ENCODE data around the gene SLC4A1. TPM values are rescaled to one million over a fixed set of nuclear protein-coding genes. Genes with fewer than 3 reads are reported as not detected.
A peak's percentile ranks its signal among the peaks of the same experiment; 100 is the strongest.

Gene SLC4A1
- polyA plus RNA-seq, 4 donors = 1.3 TPM; not detected in 3

DNA sequence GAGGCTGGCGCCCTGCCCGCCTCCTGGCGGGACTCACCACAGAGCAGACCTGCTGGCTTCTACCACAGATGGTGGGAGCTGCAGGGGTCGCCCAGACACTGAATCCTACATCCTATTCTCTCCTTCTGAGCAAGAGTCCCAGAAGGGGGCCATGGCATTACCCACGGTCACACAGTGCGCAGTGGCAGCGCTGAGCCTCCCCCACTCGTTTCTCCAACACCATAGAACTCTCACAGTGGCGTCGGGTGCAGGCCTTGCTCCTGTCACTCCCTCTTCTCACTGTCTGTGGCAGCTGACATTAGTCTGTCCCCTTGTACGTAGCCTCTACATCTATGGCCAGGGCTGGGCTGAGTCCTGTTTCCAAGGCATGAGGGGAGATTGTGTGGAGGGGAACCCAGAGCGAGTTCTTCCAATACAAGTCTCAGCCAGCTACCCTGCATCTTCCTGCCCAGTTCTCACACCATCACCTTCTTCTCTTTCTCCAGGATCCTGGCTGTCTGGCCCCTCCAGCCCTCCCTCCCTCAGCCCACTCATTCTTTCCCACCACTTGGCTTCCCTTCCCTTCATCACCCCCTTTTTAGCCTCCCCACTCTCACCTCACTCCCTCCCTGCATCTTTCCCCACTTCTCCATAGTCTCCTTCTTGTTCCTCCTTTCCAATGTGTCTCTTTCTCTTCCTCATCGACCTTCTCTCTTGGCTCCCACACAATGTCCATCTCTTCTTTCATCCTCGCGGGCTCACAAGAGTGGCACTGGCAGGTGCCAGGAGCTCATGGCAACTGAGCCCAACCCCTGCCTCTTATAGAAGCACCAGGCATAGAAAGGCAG is 54.3 kb downstream of the SLC4A1 start:
- FAIRE-seq (no peak), DNase-seq (no peak)
- no peak overlapping the region for H3K27ac ChIP-seq (ENCODE audit: low read depth in 1 of 3, low read length in 2 of 3)
- 88 to 91% (median 89%) methylated on average over 15 of the region's 15 CpGs for WGBS, 3 donors
- H3K4me3 ChIP-seq (ENCODE audit: low read depth in 1 of 3, low read length in 3 of 3) = no peak overlapping the region
- H3K4me1 ChIP-seq (ENCODE audit: control insufficient read depth in 3 of 3, insufficient read depth in 2 of 3, low read depth in 1 of 3, low read length in 2 of 3) = peaks cover 5 to 19% (median 10%) of the 10 kb centered on the region in 3 donors
- no peaks in the 10 kb centered on the region for H3K9me3 ChIP-seq (ENCODE audit: control insufficient read depth in 2 of 2, insufficient read depth in 1 of 2, low read depth in 1 of 2, low read length in 1 of 2)
- no peaks in the 10 kb centered on the region for H3K27me3 ChIP-seq (ENCODE audit: control insufficient read depth in 3 of 3, insufficient read depth in 3 of 3, low read length in 3 of 3)
- H3K36me3 ChIP-seq (ENCODE audit: control insufficient read depth in 3 of 3, insufficient read depth in 2 of 3, low read depth in 1 of 3, low read length in 3 of 3) = peaks cover 10 to 92% (median 20%) of the 10 kb centered on the region in 3 donors

- Histone ChIP-seq H3K4me1 (ENCODE audit: control insufficient read depth in 3 of 3, insufficient read depth in 2 of 3, low read depth in 1 of 3, low read length in 2 of 3) (peaks cover 1 to 14% (median 8%) of the 10 kb centered on the region in 3 donors), H3K36me3 (ENCODE audit: control insufficient read depth in 3 of 3, insufficient read depth in 2 of 3, low read depth in 1 of 3, low read length in 3 of 3) (peaks cover 12 to 96% (median 23%) of the 10 kb centered on the region in 3 donors)
- 77 to 82% (median 82%) methylated on average over 27 to 31 of the region's 31 CpGs for WGBS, 3 donors
Observed at GRCh38 chr17:44212507-44213402, 55.2 kb downstream of the SLC4A1 start.

DNA sequence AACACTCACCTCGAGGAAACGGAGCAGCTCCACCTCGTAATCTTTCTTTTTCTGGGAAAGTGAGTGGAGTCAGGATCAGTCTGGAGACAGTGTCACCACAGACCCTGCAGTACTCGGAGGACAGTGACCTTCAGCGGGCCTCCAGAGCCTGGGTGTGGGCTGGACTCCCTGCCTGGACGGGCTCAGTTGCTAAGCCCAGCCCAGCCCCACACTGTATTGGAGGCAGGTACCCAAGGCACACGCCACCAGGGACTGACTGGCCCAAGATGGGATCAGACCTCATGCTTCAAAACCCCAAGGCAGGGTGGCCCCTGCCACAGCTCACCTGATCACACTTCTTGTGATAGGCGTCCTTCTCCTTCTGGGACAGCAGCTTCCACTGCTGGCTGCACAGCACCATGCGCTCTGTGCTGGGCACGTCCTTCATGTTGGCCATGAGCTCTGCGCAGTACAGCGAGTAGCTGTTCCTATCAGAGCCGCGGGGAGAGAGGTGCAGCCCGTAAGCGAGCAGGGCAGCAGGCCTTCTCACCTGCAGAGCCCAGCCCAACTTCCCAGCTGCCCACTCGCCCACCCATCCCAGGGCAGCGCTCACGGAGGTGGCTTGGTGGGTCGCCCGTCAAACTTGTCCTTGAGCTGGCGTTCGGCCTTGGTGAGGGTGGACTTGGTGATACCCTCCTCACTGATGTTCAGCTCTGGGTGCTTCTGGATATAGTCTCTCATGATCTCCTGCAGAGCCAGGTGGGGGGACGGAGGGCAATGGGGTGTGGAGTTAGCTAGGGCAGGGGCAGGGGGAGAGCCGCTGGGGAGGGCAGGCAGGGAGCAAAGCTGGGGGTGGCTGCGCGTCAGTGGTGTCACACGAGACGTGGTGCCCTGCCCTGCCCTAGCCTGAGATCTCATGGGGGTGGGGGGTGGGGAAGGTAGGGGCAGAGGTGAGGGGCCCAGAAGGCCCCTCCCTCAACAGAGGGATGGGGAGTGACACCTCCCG is 56.4 kb downstream of the SLC4A1 start:
- FAIRE-seq = no peak
- no peaks in the 10 kb centered on the region for H3K9me3 ChIP-seq (ENCODE audit: control insufficient read depth in 2 of 2, insufficient read depth in 1 of 2, low read depth in 1 of 2, low read length in 1 of 2)
- DNase-seq = no peak
- WGBS, 3 donors = 90 to 92% (median 90%) methylated on average over 28 to 30 of the region's 30 CpGs
- no peak overlapping the region for H3K4me3 ChIP-seq (ENCODE audit: low read depth in 1 of 3, low read length in 3 of 3)
- peaks cover 0 to 8% (median 0%) of the 10 kb centered on the region in 3 donors for H3K4me1 ChIP-seq (ENCODE audit: control insufficient read depth in 3 of 3, insufficient read depth in 2 of 3, low read depth in 1 of 3, low read length in 2 of 3)
- no peaks in the 10 kb centered on the region for H3K27me3 ChIP-seq (ENCODE audit: control insufficient read depth in 3 of 3, insufficient read depth in 3 of 3, low read length in 3 of 3)
- H3K36me3 ChIP-seq (ENCODE audit: control insufficient read depth in 3 of 3, insufficient read depth in 2 of 3, low read depth in 1 of 3, low read length in 3 of 3) = peaks cover 22 to 96% (median 25%) of the 10 kb centered on the region in 3 donors
- no peak overlapping the region for H3K27ac ChIP-seq (ENCODE audit: low read depth in 1 of 3, low read length in 2 of 3)

More at GRCh38 chr17:44212507-44213402, 55.2 kb downstream of the SLC4A1 start:
- Histone ChIP-seq H3K27me3 (ENCODE audit: control insufficient read depth in 3 of 3, insufficient read depth in 3 of 3, low read length in 3 of 3) (no peaks in the 10 kb centered on the region), H3K4me3 (ENCODE audit: low read depth in 1 of 3, low read length in 3 of 3) (no peak overlapping the region), H3K27ac (ENCODE audit: low read depth in 1 of 3, low read length in 2 of 3) (no peak overlapping the region), H3K9me3 (ENCODE audit: control insufficient read depth in 2 of 2, insufficient read depth in 1 of 2, low read depth in 1 of 2, low read length in 1 of 2) (no peaks in the 10 kb centered on the region)
- FAIRE-seq = no peak
- no peak for DNase-seq

DNA sequence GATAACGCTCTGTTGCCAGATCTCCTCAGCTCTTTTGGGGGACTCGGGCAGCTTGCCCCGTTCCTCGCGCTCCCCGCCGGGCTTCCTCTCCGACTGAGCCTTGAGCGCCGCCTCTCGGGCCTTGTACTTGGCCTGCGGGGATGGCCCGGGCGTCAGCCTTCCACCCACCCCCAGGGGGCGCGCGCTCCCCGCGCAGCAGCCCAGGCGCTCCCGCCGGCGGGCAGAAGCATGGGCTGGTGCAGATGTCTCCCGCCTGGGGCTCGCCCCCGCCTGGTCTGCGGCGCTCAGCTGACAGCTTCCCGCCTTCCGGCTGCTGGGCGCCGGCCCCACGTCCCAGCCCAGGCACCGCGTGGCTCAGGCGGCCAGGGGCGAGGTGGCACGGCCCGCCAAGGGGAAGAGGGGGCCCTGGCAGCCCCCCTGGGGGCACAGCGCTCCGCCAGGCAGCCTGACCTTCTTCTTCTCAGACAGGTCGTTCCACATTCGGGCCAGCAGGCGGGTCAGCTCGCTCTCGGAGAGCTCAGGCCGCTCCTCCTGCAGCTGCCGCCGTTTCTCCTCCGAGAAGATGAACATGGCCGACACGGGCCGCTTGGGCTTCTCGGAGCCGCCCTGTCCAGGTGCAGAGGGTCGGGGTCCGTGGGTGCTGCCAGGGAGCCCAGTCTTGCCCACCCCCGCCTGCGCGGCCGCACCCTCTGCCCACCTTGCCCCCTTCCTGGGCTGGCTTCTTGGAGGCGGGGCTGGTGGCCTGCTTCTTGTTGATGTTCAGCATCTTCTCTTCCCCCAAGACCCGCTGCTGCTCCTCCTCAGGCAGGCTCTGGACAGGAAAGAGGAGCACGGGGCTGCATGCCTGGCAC is 57.4 kb downstream of the SLC4A1 start:
- FAIRE-seq = no peak
- Histone ChIP-seq H3K9me3 (ENCODE audit: control insufficient read depth in 2 of 2, insufficient read depth in 1 of 2, low read depth in 1 of 2, low read length in 1 of 2) (no peaks in the 10 kb centered on the region), H3K27ac (ENCODE audit: low read depth in 1 of 3, low read length in 2 of 3) (peak overlapping the region in 1 of 3 donors; percentile 36), H3K4me1 (ENCODE audit: control insufficient read depth in 3 of 3, insufficient read depth in 2 of 3, low read depth in 1 of 3, low read length in 2 of 3) (peaks cover 0 to 8% (median 0%) of the 10 kb centered on the region in 3 donors), H3K36me3 (ENCODE audit: control insufficient read depth in 3 of 3, insufficient read depth in 2 of 3, low read depth in 1 of 3, low read length in 3 of 3) (peaks cover 20 to 97% (median 22%) of the 10 kb centered on the region in 3 donors), H3K27me3 (ENCODE audit: control insufficient read depth in 3 of 3, insufficient read depth in 3 of 3, low read length in 3 of 3) (no peaks in the 10 kb centered on the region), H3K4me3 (ENCODE audit: low read depth in 1 of 3, low read length in 3 of 3) (no peak overlapping the region)
- DNase-seq = peak; percentile 82 to 92
- 29 to 35% (median 29%) methylated on average over 53 to 64 of the region's 64 CpGs for WGBS, 3 donors

DNA sequence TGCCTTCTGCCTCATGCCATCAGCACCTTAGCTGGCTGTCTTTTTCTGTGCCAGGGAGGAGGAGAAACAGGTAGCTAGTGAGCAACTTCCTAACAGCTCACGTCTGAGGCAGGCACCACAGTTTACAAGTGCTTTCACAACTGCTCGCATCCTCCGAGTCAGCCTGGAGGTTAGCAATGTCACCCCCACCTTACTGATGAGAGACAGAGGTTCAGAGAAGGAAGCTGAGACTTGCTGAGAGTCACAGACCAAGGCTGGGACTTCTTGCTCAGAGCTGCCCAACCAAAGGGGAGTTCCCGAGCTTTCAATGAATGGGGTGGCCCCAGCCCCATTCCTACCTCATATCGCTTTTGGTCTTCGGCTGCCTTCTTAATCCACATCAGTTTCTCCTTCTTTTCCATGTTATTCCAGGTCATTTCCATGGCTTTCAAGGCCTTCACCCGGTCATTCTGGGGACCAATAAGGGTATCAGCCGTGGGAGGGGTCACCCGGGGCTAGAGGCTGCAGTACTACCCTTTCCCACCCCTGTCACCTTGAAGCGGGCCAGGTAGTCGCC is 58.1 kb downstream of the SLC4A1 start:
- H3K27ac ChIP-seq (ENCODE audit: low read depth in 1 of 3, low read length in 2 of 3) = peak overlapping the region in 1 of 3 donors; percentile 36
- FAIRE-seq (no peak), DNase-seq (peak in 1 of 2 donors; percentile 34)
- peaks cover 0 to 8% (median 0%) of the 10 kb centered on the region in 3 donors for H3K4me1 ChIP-seq (ENCODE audit: control insufficient read depth in 3 of 3, insufficient read depth in 2 of 3, low read depth in 1 of 3, low read length in 2 of 3)
- H3K27me3 ChIP-seq (ENCODE audit: control insufficient read depth in 3 of 3, insufficient read depth in 3 of 3, low read length in 3 of 3) = no peaks in the 10 kb centered on the region
- 62 to 74% (median 68%) methylated on average over 11 of the region's 11 CpGs for WGBS, 3 donors
- peaks cover 15 to 90% (median 22%) of the 10 kb centered on the region in 3 donors for H3K36me3 ChIP-seq (ENCODE audit: control insufficient read depth in 3 of 3, insufficient read depth in 2 of 3, low read depth in 1 of 3, low read length in 3 of 3)
- no peak overlapping the region for H3K4me3 ChIP-seq (ENCODE audit: low read depth in 1 of 3, low read length in 3 of 3)
- H3K9me3 ChIP-seq (ENCODE audit: control insufficient read depth in 2 of 2, insufficient read depth in 1 of 2, low read depth in 1 of 2, low read length in 1 of 2) = no peaks in the 10 kb centered on the region

GRCh38 chr17:44207743-44208142 is 60.2 kb downstream of the SLC4A1 start:
- DNase-seq (no peak), FAIRE-seq (no peak)
- H3K4me3 ChIP-seq (ENCODE audit: low read depth in 1 of 3, low read length in 3 of 3) = no peak overlapping the region
- 88 to 91% (median 90%) methylated on average over 5 of the region's 5 CpGs for WGBS, 3 donors
- peaks cover 10 to 69% (median 22%) of the 10 kb centered on the region in 3 donors for H3K36me3 ChIP-seq (ENCODE audit: control insufficient read depth in 3 of 3, insufficient read depth in 2 of 3, low read depth in 1 of 3, low read length in 3 of 3)
- H3K27me3 ChIP-seq (ENCODE audit: control insufficient read depth in 3 of 3, insufficient read depth in 3 of 3, low read length in 3 of 3) = no peaks in the 10 kb centered on the region
- H3K9me3 ChIP-seq (ENCODE audit: control insufficient read depth in 2 of 2, insufficient read depth in 1 of 2, low read depth in 1 of 2, low read length in 1 of 2) = no peaks in the 10 kb centered on the region
- H3K4me1 ChIP-seq (ENCODE audit: control insufficient read depth in 3 of 3, insufficient read depth in 2 of 3, low read depth in 1 of 3, low read length in 2 of 3) = peaks cover 0 to 8% (median 0%) of the 10 kb centered on the region in 3 donors
- H3K27ac ChIP-seq (ENCODE audit: low read depth in 1 of 3, low read length in 2 of 3) = no peak overlapping the region

DNA sequence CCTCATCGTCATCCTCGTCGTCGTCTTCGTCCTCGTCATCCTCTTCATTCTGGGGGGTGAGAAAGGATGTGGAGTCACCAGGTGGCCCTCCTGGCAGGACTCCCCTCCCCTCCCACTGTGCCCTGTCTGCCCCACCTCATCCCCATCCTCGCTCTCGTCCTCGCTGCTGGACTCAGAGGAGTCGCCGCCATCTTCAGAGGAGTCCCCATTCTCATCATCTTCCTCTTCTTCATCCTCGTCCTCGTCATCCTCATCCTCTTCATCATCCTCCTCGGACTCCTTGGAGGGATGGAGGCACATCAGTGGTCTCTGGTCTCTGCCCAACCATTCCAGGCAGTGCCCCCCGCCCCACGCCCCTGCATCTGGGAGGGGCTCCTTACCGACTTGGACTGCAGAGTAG is 60.6 kb downstream of the SLC4A1 start:
- WGBS, 3 donors = 81 to 90% (median 85%) methylated on average over 13 to 17 of the region's 17 CpGs
- Histone ChIP-seq H3K27me3 (ENCODE audit: control insufficient read depth in 3 of 3, insufficient read depth in 3 of 3, low read length in 3 of 3) (no peaks in the 10 kb centered on the region), H3K4me1 (ENCODE audit: control insufficient read depth in 3 of 3, insufficient read depth in 2 of 3, low read depth in 1 of 3, low read length in 2 of 3) (peaks cover 0 to 8% (median 0%) of the 10 kb centered on the region in 3 donors), H3K27ac (ENCODE audit: low read depth in 1 of 3, low read length in 2 of 3) (no peak overlapping the region), H3K36me3 (ENCODE audit: control insufficient read depth in 3 of 3, insufficient read depth in 2 of 3, low read depth in 1 of 3, low read length in 3 of 3) (peaks cover 10 to 65% (median 22%) of the 10 kb centered on the region in 3 donors), H3K9me3 (ENCODE audit: control insufficient read depth in 2 of 2, insufficient read depth in 1 of 2, low read depth in 1 of 2, low read length in 1 of 2) (no peaks in the 10 kb centered on the region), H3K4me3 (ENCODE audit: low read depth in 1 of 3, low read length in 3 of 3) (no peak overlapping the region)
- FAIRE-seq (no peak), DNase-seq (no peak)
